ENCODE results near the gene CATSPERD. TPM values are rescaled to one million over a fixed set of nuclear protein-coding genes. Genes with fewer than 3 reads are reported as not detected.

The CATSPERD gene
- total RNA-seq, 1 donor from 2014 or later: 0.41 TPM

DNA sequence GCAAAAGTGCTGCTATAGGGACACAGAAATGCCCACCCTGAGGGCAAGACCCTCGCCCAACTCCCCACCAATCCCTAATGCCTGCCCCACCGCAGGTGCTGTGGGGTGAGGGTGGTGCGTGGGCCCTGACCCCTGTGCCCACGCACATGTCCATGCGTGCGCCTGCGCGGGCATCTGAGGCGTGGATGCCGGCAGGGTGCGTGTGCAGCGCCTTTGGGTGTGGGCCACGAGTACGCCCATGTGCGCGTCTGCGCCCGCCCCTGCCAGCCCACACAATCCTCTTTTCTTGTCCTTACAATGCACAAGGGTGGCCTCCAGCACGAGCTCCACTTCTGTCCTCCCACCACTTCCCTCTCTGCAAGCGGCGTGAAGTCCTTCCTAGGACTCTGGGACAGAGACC lies 104.7 kb downstream of the CATSPERD start:
- FAIRE-seq (no peak), DNase-seq (ENCODE audit: low spot score in 2 of 2) (no peak)

DNA sequence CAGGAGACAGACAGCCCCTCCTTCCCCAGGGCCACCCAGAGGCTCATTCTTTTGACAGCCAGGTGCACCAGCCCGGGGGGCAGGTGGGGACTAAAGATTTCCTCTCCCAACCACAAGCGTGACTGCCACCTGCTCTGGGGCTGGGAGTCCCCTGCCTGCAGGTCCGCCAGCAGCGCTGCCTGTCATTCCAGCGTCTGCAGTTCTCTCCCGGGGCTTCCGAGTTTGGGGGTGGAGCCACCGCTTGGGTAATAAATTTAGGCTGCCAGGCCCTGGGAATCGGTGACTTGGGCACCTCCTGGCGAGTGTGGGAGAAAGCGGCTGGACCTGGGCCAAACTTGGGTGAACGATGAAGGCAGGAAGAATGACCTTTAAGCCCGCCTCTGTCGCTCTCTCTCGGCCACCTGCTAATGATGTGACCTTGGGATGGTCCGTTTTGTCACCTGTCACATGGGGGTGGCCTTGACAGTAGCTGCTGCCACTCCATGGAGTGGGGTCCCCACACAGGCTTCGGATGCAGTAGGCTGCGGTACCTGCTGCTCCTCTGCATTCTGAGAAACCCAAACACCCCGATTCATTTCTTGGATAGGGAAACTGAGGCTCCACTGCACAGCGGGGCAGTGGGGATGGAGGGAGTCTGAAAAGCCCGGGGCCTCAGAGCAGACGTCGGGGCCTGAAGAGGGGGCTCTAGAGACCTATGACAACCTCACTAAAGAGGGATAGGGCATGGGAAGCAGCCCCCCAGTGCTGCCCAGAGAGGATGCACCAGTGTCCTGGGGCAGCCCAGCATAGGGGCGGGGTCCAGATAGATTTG lies 106.3 kb downstream of the CATSPERD start:
- no peak for DNase-seq (ENCODE audit: low spot score in 2 of 2)
- no peak for FAIRE-seq

DNA sequence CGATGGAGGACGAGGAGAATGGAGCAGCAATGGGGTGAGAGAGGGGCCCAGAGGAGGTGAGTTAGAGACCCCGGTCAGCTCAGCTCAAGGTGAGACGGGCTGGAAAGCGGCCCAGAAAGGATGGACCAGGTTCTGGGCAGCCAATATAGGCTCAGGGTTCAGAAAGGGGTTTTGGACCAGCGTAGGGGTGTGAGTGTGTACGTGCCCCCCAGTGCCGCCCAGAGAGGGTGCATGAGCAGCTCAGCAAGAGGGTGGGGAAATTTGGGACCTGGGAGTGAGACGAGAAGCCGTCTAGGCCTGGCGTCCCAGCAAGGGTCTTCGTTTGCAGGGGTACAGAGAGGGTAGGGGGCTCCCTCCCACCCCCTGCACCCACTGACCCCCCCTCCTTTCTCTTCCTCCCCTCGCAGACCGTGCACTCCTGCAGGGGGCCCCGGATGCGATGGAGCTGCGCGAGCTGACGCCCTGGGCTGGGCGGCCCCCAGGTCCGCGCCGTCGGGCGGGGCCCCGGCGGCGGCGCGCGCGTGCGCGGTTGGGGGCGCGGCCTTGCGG lies 107.0 kb downstream of the CATSPERD start:
- DNase-seq (ENCODE audit: low spot score in 2 of 2): no peak
- no peak for FAIRE-seq

DNA sequence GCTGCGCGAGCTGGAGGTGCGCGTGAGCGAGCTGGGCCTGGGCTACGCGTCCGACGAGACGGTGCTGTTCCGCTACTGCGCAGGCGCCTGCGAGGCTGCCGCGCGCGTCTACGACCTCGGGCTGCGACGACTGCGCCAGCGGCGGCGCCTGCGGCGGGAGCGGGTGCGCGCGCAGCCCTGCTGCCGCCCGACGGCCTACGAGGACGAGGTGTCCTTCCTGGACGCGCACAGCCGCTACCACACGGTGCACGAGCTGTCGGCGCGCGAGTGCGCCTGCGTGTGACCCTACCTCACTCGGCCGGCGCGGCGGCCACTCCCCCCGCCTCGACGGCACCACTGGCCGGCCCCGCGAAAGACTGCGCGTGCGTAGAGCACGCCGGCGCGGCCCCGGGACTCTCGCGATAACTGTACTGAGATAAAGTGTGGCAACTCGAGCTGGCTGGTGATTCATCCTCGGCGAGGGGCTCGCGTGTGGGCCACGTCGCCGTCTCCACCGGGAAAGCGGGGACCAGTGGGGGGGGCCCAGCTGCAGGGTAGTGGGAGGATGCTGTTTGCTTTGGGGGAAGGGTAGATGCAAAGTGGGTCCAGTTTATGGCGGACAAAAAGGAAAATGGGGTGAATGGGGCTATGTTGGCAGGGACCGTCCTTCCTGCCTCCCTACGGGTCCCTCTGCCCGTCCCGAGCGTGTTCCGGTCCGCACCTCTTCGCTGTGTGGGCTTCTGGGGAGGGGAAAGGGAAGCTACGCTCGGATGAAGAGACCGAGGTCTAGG lies 107.6 kb downstream of the CATSPERD start:
- FAIRE-seq (no peak), DNase-seq (ENCODE audit: low spot score in 2 of 2) (peak; percentile 91 to 94)

Other genes starting within 250 kb of the CATSPERD start
- gene TINCR, start 152.7 kb upstream of the CATSPERD start, total RNA-seq: 0.41 TPM
- gene SAFB2, start 97.9 kb upstream of the CATSPERD start, total RNA-seq: 37.9 TPM
- 86.4 TPM for gene SAFB, start 97.6 kb upstream of the CATSPERD start, total RNA-seq
- gene MICOS13, start 40.1 kb upstream of the CATSPERD start, total RNA-seq: 15.1 TPM
- gene HSD11B1L, start 39.6 kb upstream of the CATSPERD start, total RNA-seq: 27.3 TPM
- gene RPL36, start 30.3 kb upstream of the CATSPERD start, total RNA-seq: 262 TPM
- gene LONP1, start 491 bp upstream of the CATSPERD start, total RNA-seq: 39.9 TPM
- 0.41 TPM for gene PRR22, start 64.1 kb downstream of the CATSPERD start, total RNA-seq
- 13.9 TPM for gene DUS3L, start 70.5 kb downstream of the CATSPERD start, total RNA-seq
- gene NRTN, start 84.4 kb downstream of the CATSPERD start, total RNA-seq: not detected
- not detected for gene FUT6, start 119.1 kb downstream of the CATSPERD start, total RNA-seq
- gene FUT3, start 130.8 kb downstream of the CATSPERD start, total RNA-seq: not detected
- gene FUT5, start 149.9 kb downstream of the CATSPERD start, total RNA-seq: not detected
- 97.8 TPM for gene NDUFA11, start 183.2 kb downstream of the CATSPERD start, total RNA-seq
- 3.7 TPM for gene VMAC, start 184.2 kb downstream of the CATSPERD start, total RNA-seq
- gene CAPS, start 193.6 kb downstream of the CATSPERD start, total RNA-seq: 2.4 TPM

Data from frontal cortex (tissue), 4 donors.